ENCODE data around the gene SRGAP3. TPM values are rescaled to one million over a fixed set of nuclear protein-coding genes. Genes with fewer than 3 reads are reported as not detected.

The SRGAP3 gene
- total RNA-seq, 2 experiments from 2014 or later, result 1.2 to 1.5 TPM

DNA sequence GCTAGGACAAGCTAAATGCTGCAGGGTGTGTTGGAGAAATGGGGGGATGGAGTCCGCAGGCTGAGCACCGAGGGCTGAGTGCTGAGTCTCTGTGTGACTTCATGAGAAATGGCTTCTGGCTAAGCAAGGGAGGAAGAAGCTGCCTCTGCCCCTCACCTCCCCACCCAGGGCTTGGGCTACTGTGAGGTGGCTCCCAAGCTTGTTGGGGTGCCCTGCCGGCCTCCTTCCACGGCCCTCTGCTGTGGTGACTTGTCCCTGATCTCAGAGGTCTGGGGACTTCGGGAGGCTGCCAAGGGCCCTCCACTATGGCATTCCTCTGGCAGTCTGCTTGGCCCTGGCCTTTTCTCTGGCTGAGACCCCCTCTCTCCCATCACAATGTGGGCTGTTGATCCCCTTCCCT lies 256.1 kb downstream of the SRGAP3 start:
- intact Hi-C loops (cut with DNase I, micrococcal nuclease), result no loop called here
- DNase-seq (no peak), ATAC-seq (no peak)
- Mint-ChIP-seq H3K9me3 (ENCODE audit: low read depth) (no peaks in the 10 kb centered on the region), H3K36me3 (ENCODE audit: low read depth) (no peaks in the 10 kb centered on the region), H3K27me3 (no peaks in the 10 kb centered on the region), H3K4me1 (no peaks in the 10 kb centered on the region), H3K4me3 (no peak overlapping the region), H3K27ac (no peak overlapping the region)
- CTCF ChIA-PET, result no interaction called here
- POLR2A ChIA-PET, result no interaction called here

DNA sequence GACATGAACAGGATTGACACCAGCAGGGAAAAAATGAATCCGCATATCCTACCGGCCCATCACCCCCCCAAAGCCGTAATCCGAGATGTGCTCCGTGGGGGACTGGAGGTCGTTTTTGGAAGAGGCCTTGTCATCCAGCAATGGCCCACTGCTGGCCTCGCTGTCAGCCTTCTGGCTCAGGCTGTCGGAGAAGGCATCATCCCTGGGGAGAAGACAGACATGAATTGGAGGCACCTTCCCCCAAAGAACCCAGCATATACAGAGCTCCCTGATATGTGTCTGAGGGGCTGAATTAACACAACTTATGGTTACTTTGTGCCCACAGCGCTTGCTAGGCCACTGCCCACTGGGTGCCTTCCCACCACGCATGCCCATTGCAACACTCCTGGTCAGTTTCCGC lies 256.6 kb downstream of the SRGAP3 start:
- intact Hi-C loops (cut with DNase I, micrococcal nuclease), result no loop called here
- no peaks in the 10 kb centered on the region for H3K36me3 Mint-ChIP-seq (ENCODE audit: low read depth)
- ChIA-PET CTCF (no interaction called here), POLR2A (no interaction called here)
- no peak overlapping the region for H3K27ac Mint-ChIP-seq
- no peak for ATAC-seq
- DNase-seq, result no peak
- no peaks in the 10 kb centered on the region for H3K4me1 Mint-ChIP-seq
- no peaks in the 10 kb centered on the region for H3K9me3 Mint-ChIP-seq (ENCODE audit: low read depth)
- no peak overlapping the region for H3K4me3 Mint-ChIP-seq
- H3K27me3 Mint-ChIP-seq, result no peaks in the 10 kb centered on the region

DNA sequence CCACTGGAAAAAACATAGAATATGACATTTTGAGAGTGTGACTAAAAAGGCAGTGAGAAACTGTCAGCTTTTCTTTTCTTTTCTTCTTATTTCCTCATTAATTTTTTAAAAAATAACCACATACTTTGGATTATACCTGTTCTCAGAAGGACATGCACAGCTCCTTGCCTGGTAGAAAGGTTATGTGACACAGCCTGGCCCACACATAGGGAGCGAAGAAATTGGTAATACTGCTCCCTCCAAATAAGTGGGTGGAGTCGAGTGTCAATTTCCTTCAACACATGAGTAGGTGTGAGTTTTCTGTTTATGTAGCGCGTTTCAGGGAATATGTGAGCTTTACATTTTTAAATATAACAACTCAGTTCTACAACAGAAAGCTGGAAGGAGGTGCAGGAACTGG lies 257.2 kb downstream of the SRGAP3 start:
- ChIA-PET POLR2A (no interaction called here), CTCF (interaction anchor here (1.0 to 1.8 kb wide), 3 partner anchors 13 to 310 kb away, joined by 3 to 4 read pairs (median 4); no protein-coding TSS in a partner anchor)
- H3K4me3 Mint-ChIP-seq, result no peak overlapping the region
- no peaks in the 10 kb centered on the region for H3K9me3 Mint-ChIP-seq (ENCODE audit: low read depth)
- intact Hi-C loops (cut with DNase I, micrococcal nuclease), result no loop called here
- no peak overlapping the region for H3K27ac Mint-ChIP-seq
- no peaks in the 10 kb centered on the region for H3K4me1 Mint-ChIP-seq
- H3K36me3 Mint-ChIP-seq (ENCODE audit: low read depth), result no peaks in the 10 kb centered on the region
- no peak for DNase-seq
- H3K27me3 Mint-ChIP-seq, result no peaks in the 10 kb centered on the region
- no peak for ATAC-seq

DNA sequence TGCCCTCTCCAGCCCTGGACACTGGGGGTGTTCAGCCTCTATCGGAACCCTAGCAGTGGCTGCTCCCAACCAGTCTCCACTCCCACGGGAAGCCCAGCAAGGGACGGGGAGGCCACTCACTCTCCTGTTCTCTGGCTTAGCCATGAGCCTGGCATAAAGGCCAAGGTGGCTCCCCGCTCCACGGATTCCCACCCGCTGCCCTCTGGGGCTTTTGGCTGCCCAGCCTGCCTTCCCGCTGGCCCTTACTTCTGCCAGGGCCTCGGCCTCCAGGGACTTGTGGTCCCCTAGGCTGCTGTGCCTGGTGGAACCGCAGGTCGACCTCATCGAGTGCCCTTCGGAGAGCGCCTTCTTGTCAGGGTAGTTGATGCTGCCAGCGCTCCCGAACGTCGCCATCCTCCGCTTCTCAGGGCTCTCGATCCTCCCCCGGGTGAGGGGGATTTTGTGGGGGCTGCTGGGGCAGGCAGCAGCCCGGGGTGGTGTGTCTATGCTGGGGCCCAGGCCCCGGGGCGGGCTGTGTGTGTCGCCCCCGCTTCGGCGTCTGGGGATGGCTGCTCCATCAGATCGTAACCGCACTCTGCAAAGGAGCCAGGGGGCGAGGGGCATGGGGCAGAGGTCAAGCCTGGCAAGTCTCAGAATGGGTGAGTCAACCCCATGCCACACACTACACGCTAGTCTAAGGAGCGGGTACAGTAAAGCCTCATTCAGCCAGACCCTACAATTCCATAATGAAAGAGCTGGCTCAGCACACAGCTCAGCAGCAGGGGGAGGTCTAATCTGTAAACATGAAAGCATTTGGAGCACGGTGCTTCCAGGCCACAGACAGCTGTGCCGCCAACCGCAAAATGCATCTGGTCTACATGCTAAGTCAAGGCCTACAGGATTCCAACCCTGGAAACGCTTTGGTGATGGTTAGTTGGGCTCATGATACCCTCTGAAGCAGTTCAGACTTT lies 258.9 kb downstream of the SRGAP3 start:
- no peak overlapping the region for H3K27ac Mint-ChIP-seq
- ATAC-seq (no peak), DNase-seq (no peak)
- ChIA-PET POLR2A (no interaction called here), CTCF (interaction anchor here (1.2 to 1.8 kb wide), 2 partner anchors 22 to 63 kb away, joined by 3 to 4 read pairs; no protein-coding TSS in a partner anchor)
- H3K4me3 Mint-ChIP-seq, result no peak overlapping the region
- no peaks in the 10 kb centered on the region for H3K27me3 Mint-ChIP-seq
- H3K36me3 Mint-ChIP-seq (ENCODE audit: low read depth), result no peaks in the 10 kb centered on the region
- intact Hi-C loops (cut with DNase I, micrococcal nuclease), result no loop called here
- H3K4me1 Mint-ChIP-seq, result no peaks in the 10 kb centered on the region
- H3K9me3 Mint-ChIP-seq (ENCODE audit: low read depth), result no peaks in the 10 kb centered on the region

DNA sequence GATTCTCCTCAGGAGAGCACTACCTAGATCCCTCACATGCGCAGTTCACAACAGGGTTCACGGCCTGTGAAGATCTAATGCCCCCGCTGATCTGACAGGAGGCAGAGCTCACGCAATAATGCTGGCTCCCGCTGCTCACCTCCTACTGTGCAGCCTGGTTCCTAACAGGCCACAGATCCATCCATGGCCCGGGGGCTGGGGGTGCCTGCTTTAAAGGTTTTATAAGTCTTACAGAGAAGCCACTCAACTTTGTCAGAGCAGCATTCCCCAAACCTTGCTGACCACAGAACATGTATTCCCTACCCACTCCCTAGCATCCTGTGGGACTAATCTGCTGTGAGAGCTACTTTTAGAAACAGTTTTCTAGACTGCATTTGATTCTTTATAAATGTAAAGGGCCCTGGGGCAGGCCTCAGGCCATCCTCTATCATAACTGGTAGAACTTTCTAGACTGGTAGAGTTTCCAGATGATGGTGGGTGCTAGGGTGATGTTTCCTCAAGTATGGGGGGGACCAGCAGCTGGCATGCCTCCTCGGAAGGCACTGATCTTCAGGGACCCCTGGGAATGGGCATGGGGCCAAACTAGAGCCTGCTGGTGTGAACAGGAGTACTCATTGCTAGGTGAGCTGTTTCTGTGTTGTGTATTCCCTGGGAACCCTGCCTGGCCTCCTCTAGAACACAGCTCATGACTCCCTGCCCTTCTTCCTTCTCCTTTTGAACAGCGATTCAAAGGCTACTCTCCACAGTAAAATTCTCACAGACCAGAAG lies 260.5 kb downstream of the SRGAP3 start:
- no peaks in the 10 kb centered on the region for H3K9me3 Mint-ChIP-seq (ENCODE audit: low read depth)

DNA sequence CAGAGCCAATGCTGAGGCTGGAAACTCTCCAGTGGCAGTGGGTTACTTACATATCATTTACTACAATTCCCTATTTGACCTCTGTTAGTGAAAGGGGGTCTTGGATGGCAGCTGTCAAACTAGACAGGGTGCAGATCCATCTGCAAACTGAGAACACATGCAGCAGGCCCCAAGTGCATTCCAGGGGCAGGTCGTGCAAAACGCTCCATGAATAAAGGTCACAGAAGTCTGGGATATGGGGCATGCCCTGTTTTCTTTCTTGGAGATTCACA lies 261.1 kb downstream of the SRGAP3 start:
- POLR2A ChIA-PET, result no interaction called here
- no peaks in the 10 kb centered on the region for H3K9me3 Mint-ChIP-seq (ENCODE audit: low read depth)
- no peak overlapping the region for H3K27ac Mint-ChIP-seq
- H3K4me1 Mint-ChIP-seq, result no peaks in the 10 kb centered on the region
- no peak for ATAC-seq
- no peak overlapping the region for H3K4me3 Mint-ChIP-seq
- DNase-seq, result no peak
- no peaks in the 10 kb centered on the region for H3K27me3 Mint-ChIP-seq
- CTCF ChIA-PET, result interaction anchor here (0.6 to 4.4 kb wide), 26 partner anchors 9 to 437 kb away, joined by 3 to 56 read pairs (median 5); partner anchors contain the start of gene RAD18
- intact Hi-C loops (cut with DNase I, micrococcal nuclease), result loop anchor here (1.0 to 5.0 kb wide), 3 partner anchors 79 to 314 kb away; no protein-coding TSS in a partner anchor
- H3K36me3 Mint-ChIP-seq (ENCODE audit: low read depth), result no peaks in the 10 kb centered on the region

More for the DNA sequence above, 260.5 kb downstream of the SRGAP3 start:
- no peak for ATAC-seq
- no peak overlapping the region for H3K27ac Mint-ChIP-seq
- no peak overlapping the region for H3K4me3 Mint-ChIP-seq
- POLR2A ChIA-PET, result no interaction called here
- CTCF ChIA-PET, result interaction anchor here (0.9 to 4.4 kb wide), 16 partner anchors 8 to 314 kb away, joined by 3 to 56 read pairs (median 4); partner anchors contain the start of gene RAD18
- H3K36me3 Mint-ChIP-seq (ENCODE audit: low read depth), result no peaks in the 10 kb centered on the region
- no peaks in the 10 kb centered on the region for H3K27me3 Mint-ChIP-seq
- intact Hi-C loops (cut with DNase I, micrococcal nuclease), result loop anchor here (1.0 to 5.0 kb wide), 3 partner anchors 78 to 313 kb away; no protein-coding TSS in a partner anchor
- H3K4me1 Mint-ChIP-seq, result no peaks in the 10 kb centered on the region
- DNase-seq, result no peak

DNA sequence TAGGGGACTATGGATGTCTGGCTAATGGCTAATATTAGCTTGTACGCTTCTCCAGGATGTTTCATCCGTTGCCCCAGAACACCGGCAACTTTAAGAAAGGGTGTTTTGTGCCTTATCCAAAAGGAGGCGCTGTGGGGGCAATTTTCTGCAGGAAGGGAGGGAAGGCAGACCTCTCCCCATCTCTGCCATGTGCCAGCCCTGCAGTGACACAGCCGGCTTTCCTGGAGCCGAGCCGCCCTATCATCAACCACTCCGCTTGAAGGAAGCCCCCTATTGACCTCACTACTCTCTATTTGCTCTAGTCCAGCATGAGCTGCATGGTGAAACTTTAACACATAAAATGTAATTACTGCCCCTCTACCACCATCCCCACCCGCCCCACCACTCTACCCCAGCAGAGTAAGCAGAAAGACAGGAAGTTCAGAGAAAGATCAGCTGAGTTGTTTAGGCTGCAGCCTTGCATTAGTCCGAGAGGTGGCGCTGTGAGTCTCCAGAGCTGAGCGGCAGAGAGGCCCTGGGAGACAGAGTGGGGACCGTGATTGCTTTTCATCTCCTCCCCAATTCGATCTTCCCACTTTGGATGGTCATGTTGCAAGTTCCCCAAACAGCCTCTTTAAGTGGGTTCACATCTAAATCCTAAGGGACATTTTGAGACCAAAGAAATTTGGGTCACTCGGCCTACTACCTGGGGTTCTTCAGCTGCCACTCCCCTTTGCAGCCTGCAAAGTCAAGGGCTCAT lies 261.6 kb downstream of the SRGAP3 start:
- ATAC-seq (peak; percentile 96), DNase-seq (peak; percentile 81)
- no peak overlapping the region for H3K4me3 Mint-ChIP-seq
- no peaks in the 10 kb centered on the region for H3K4me1 Mint-ChIP-seq
- H3K27me3 Mint-ChIP-seq, result no peaks in the 10 kb centered on the region
- H3K9me3 Mint-ChIP-seq (ENCODE audit: low read depth), result no peaks in the 10 kb centered on the region
- no peaks in the 10 kb centered on the region for H3K36me3 Mint-ChIP-seq (ENCODE audit: low read depth)
- no peak overlapping the region for H3K27ac Mint-ChIP-seq
- intact Hi-C loops (cut with DNase I, micrococcal nuclease), result loop anchor here (1.0 to 5.0 kb wide), 3 partner anchors 79 to 314 kb away; no protein-coding TSS in a partner anchor
- POLR2A ChIA-PET, result no interaction called here
- CTCF ChIA-PET, result interaction anchor here (0.6 to 4.4 kb wide), 32 partner anchors 9 to 438 kb away, joined by 3 to 56 read pairs (median 4); partner anchors contain the start of gene RAD18

DNA sequence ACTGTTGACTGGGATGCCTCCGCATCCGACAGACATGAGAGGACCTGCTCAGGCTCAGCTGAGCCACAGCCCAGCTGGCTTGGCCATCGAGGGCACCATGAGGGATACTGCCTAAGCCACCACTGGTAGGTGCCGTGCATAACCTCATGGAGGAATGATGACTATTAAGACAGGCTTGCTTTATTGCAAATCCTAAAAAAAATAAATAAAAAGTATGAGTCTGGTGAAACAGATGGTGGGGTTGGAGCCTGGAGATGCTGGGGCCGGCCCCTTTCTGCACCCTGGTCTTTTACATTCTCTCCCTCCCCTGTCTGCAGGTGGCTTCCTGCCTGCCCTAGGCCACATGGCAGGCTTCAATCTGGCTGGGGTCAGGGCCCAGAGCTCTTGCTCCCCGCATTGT lies 262.2 kb downstream of the SRGAP3 start:
- Mint-ChIP-seq H3K4me1 (no peaks in the 10 kb centered on the region), H3K36me3 (ENCODE audit: low read depth) (no peaks in the 10 kb centered on the region), H3K27me3 (no peaks in the 10 kb centered on the region), H3K9me3 (ENCODE audit: low read depth) (no peaks in the 10 kb centered on the region), H3K4me3 (no peak overlapping the region), H3K27ac (no peak overlapping the region)
- DNase-seq (no peak), ATAC-seq (no peak)
- CTCF ChIA-PET, result interaction anchor here (0.6 to 4.4 kb wide), 29 partner anchors 9 to 345 kb away, joined by 3 to 56 read pairs (median 5); partner anchors contain the start of gene RAD18
- intact Hi-C loops (cut with DNase I, micrococcal nuclease), result loop anchor here in 1 of 2 experiments (5.0 kb wide), 1 partner anchor 80 kb away; no protein-coding TSS in a partner anchor
- POLR2A ChIA-PET, result no interaction called here

DNA sequence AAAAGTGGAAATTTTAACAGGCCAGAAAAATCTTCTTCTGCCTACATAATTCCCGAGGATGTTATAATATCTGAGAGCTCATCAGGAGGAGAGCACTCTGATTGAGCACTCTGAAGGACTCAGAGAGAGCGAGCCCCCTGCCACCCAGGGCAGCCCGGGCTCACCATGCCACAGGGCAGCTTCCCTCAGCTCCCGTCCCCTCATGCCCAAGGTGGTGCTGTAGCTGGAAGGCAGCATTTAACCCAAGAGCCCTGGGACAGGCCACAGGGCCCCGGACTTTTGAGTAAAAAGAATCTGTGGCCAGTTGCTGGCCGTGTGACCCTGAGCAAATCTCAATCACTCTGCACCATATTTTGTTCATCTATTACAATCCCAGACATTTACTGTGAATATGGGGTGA lies 262.7 kb downstream of the SRGAP3 start:
- DNase-seq (no peak), ATAC-seq (no peak)
- intact Hi-C loops (cut with DNase I, micrococcal nuclease), result loop anchor here in 1 of 2 experiments (5.0 kb wide), 1 partner anchor 81 kb away; no protein-coding TSS in a partner anchor
- Mint-ChIP-seq H3K4me3 (no peak overlapping the region), H3K9me3 (ENCODE audit: low read depth) (no peaks in the 10 kb centered on the region), H3K27me3 (no peaks in the 10 kb centered on the region), H3K27ac (no peak overlapping the region), H3K4me1 (no peaks in the 10 kb centered on the region), H3K36me3 (ENCODE audit: low read depth) (no peaks in the 10 kb centered on the region)
- ChIA-PET CTCF (interaction anchor here (0.6 to 4.4 kb wide), 13 partner anchors 8 to 316 kb away, joined by 3 to 56 read pairs (median 9); partner anchors contain the start of gene SRGAP3), POLR2A (no interaction called here)

DNA sequence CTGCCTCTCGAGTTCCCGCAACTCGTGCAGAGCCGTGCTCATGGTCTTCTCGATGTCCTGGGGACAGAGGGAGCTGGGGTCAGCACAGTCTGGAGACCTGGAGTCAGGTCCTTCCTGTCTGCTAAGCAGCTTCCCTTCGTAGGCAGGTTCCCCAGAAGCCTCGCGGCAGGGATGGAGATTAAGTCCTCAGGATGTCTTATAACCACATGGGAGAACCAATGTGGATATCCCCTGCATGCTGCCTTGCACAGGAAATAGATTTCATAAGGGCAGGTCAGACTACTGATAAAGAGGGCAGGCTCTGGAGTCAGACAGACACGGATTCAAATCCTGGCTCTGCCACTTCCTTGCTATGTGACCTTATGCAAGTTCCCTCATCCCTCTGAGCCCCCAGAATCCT lies 263.6 kb downstream of the SRGAP3 start:
- ChIA-PET CTCF (interaction anchor here (0.9 to 4.4 kb wide), 5 partner anchors 19 to 317 kb away, joined by 3 to 56 read pairs (median 4); partner anchors contain the start of gene SRGAP3), POLR2A (no interaction called here)
- Mint-ChIP-seq H3K4me1 (no peaks in the 10 kb centered on the region), H3K27me3 (peaks cover under 1% of the 10 kb centered on the region), H3K9me3 (ENCODE audit: low read depth) (no peaks in the 10 kb centered on the region), H3K4me3 (no peak overlapping the region), H3K36me3 (ENCODE audit: low read depth) (no peaks in the 10 kb centered on the region), H3K27ac (no peak overlapping the region)
- no peak for DNase-seq
- intact Hi-C loops (cut with DNase I, micrococcal nuclease), result loop anchor here in 1 of 2 experiments (5.0 kb wide), 1 partner anchor 81 kb away; no protein-coding TSS in a partner anchor
- ATAC-seq, result no peak

All from activated CD4-positive, alpha-beta T cell treated with anti-CD3 and anti-CD28 coated beads for 36 hours (primary cell).